ENCODE results near the gene KDM6B.

GRCh38 chr17:7834957-7835813 is 1.2 kb downstream of the KDM6B start:
- TF ChIP-seq, protein P1, sequence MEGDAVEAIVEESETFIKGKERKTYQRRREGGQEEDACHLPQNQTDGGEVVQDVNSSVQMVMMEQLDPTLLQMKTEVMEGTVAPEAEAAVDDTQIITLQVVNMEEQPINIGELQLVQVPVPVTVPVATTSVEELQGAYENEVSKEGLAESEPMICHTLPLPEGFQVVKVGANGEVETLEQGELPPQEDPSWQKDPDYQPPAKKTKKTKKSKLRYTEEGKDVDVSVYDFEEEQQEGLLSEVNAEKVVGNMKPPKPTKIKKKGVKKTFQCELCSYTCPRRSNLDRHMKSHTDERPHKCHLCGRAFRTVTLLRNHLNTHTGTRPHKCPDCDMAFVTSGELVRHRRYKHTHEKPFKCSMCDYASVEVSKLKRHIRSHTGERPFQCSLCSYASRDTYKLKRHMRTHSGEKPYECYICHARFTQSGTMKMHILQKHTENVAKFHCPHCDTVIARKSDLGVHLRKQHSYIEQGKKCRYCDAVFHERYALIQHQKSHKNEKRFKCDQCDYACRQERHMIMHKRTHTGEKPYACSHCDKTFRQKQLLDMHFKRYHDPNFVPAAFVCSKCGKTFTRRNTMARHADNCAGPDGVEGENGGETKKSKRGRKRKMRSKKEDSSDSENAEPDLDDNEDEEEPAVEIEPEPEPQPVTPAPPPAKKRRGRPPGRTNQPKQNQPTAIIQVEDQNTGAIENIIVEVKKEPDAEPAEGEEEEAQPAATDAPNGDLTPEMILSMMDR (conservative IDR thresholded peaks at IDR 0.05) = peak; percentile 63; the same call in 1 of the 2 replicates
- no peak for TF ChIP-seq EZH2 (IDR thresholded peaks at IDR 0.05; ENCODE audit: low read depth)

Measured in PC-9 (cell line).